ENCODE measurements around the gene UQCRH. TPM values are rescaled to one million over a fixed set of nuclear protein-coding genes. Genes with fewer than 3 reads are reported as not detected.
A peak's percentile ranks its signal among the peaks of the same experiment; 100 is the strongest.

Gene UQCRH
- total and polyA plus RNA-seq, 2 of the 4 experiments (the other 2 are of a cell fraction) = 347 to 736 TPM

DNA sequence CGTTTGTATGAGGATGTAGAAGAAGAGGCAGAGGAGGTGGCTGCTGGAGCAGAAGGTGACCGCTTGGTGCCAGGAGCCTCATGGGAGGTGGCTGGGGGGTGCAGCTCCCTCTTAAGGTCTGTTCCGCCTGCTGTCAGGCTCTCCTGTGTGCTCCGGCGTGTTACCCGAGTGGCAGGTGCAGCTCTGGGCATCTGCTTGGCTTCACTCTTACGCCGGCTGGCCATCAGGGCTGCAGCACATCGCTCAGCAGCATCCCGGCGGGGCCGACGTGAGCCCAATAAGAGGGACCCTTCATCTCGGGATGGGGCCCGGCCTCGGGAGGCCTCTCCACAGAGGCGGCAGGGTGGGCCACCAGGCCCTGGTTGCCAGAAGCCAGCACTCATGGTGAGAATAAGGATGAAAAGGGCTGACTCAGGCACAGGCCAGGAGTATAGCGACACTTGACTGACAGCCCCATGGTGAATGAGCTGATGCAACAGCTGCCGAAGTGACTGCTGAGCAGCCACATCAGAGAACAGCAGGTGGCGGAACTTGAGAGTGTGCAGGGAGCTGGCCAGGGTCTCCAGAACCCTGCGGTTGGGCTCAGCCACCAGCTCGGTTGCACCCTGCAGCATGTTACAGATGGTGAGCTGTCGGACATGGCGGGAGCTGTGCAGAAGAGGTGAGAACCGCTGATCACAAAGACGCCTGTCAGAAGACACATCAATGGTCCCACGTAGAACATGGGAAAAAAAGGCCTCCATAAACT, 17.6 kb upstream of the UQCRH start:
- Histone ChIP-seq H3K18ac (ENCODE audit: low read depth, low read length) (no peak overlapping the region), H3K14ac (replicated peaks; ENCODE audit: low read depth, low read length) (no peak overlapping the region), H2BK120ac (ENCODE audit: low read depth, low read length) (no peak overlapping the region), H3K56ac (ENCODE audit: extremely low read depth, insufficient read depth, low read length) (no peak overlapping the region), H2BK5ac (ENCODE audit: low read depth, low read length, poor library complexity, severe bottlenecking) (no peak overlapping the region), H3K36me3 (ENCODE audit: control insufficient read depth, insufficient read depth, low read length) (peaks cover 31% of the 10 kb centered on the region), H2AK9ac (replicated peaks; ENCODE audit: low read depth, low read length, poor library complexity) (peak overlapping the region; percentile 30), H2AK5ac (ENCODE audit: low read depth, low read length) (no peak overlapping the region), H2BK15ac (ENCODE audit: low read depth, low read length) (no peak overlapping the region), H3K23ac (ENCODE audit: low read depth, low read length) (no peak overlapping the region), H3K4me3 (ENCODE audit: insufficient read depth, low read depth, low read length) (no peak overlapping the region), H2BK20ac (ENCODE audit: low read depth, low read length) (no peak overlapping the region), H4K5ac (ENCODE audit: low read depth, low read length) (no peak overlapping the region), H3K27ac (ENCODE audit: insufficient read depth, low read length) (no peak overlapping the region), H4K91ac (ENCODE audit: insufficient read depth, low read depth, low read length) (no peak overlapping the region), H4K20me1 (ENCODE audit: insufficient read depth, low read length) (peaks cover 30% of the 10 kb centered on the region), H3K9me1 (ENCODE audit: insufficient read depth, low read length) (peaks cover 11% of the 10 kb centered on the region), H3K4me2 (ENCODE audit: low read depth, low read length) (no peak overlapping the region), H3K9ac (ENCODE audit: low read depth, low read length) (no peak overlapping the region), H3K4ac (ENCODE audit: low read depth, low read length) (no peak overlapping the region), H3K27me3 (ENCODE audit: control insufficient read depth, insufficient read depth, low read length) (no peaks in the 10 kb centered on the region), H4K8ac (ENCODE audit: low read depth in 2 of 2, low read length in 2 of 2) (no peak overlapping the region), H3K4me1 (ENCODE audit: control insufficient read depth, insufficient read depth, low read length) (peaks cover 13% of the 10 kb centered on the region), H3K79me1 (ENCODE audit: low read depth in 1 of 2, low read length in 2 of 2) (peaks cover 36 to 70% of the 10 kb centered on the region in 2 experiments), H2AFZ (replicated peaks; ENCODE audit: low read length, poor library complexity) (no peak overlapping the region), H3K9me3 (ENCODE audit: control insufficient read depth, insufficient read depth, low read length) (no peaks in the 10 kb centered on the region)
- ATAC-seq (ENCODE audit: low read depth) (no peak), DNase-seq (no peak)
- TF ChIP-seq NFE2L2 (IDR thresholded peaks at IDR 0.05; ENCODE audit: low read depth, low read length) (no peak), MXI1 (IDR thresholded peaks at IDR 0.05; ENCODE audit: borderline replicate concordance, low read depth, low read length) (no peak), CEBPB (IDR thresholded peaks at IDR 0.05; ENCODE audit: low read depth, low read length) (no peak)
- TF ChIP-seq, protein P1, sequence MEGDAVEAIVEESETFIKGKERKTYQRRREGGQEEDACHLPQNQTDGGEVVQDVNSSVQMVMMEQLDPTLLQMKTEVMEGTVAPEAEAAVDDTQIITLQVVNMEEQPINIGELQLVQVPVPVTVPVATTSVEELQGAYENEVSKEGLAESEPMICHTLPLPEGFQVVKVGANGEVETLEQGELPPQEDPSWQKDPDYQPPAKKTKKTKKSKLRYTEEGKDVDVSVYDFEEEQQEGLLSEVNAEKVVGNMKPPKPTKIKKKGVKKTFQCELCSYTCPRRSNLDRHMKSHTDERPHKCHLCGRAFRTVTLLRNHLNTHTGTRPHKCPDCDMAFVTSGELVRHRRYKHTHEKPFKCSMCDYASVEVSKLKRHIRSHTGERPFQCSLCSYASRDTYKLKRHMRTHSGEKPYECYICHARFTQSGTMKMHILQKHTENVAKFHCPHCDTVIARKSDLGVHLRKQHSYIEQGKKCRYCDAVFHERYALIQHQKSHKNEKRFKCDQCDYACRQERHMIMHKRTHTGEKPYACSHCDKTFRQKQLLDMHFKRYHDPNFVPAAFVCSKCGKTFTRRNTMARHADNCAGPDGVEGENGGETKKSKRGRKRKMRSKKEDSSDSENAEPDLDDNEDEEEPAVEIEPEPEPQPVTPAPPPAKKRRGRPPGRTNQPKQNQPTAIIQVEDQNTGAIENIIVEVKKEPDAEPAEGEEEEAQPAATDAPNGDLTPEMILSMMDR (conservative IDR thresholded peaks at IDR 0.05; ENCODE audit: low read depth, low read length) = no peak
- POLR2A ChIA-PET (ENCODE audit: unreplicated experiment) = no interaction called here
- 87% methylated on average over 9 of the region's 27 CpGs; no CpG with 5 or more reads in 1 of the 2 experiments for WGBS, 2 experiments (ENCODE audit: extremely low coverage in 2 of 2, insufficient read length in 1 of 2)
- dilution Hi-C loops (cut with HindIII; ENCODE audit: low sequenced_read_pairs, unreplicated experiment) = no loop called here
- CTCF ChIA-PET = no interaction called here
- BruUV-seq (replicated peaks) = TSS peak; percentile 62
- in situ Hi-C loops (cut with MboI; ENCODE audit: low sequenced_read_pairs) = no loop called here
- intact Hi-C loops (cut with micrococcal nuclease) = no loop called here

All from IMR-90 (cell line).